ENCODE measurements around the gene PTTG2.

The PTTG2 gene

DNA sequence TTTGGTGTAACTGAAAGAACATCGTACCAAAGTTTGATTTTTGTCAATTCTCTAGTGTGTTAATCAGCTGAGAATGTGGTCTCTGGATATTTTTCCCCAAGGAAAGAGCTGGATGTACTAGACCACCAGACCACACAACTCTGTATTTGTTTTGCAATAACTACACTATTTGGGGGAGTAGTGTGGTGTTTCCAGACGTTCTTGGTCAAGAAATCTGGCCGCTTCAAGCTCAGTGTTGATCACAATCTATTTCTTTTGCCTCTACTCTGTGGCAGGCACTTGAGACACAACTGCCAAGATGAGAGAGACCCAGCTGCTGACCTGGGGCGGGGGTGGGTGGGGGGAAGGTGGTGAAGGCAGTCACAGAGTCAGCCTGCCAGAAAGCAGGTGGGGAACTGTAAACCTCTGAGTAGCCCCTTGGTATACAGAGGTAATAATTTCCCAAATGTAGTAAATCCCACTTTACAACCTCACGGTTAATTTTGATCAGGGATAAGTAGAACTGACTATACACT is 30.6 kb downstream of the PTTG2 start:
- H3K4me1 Mint-ChIP-seq (ENCODE audit: low read depth) = peaks cover 28% of the 10 kb centered on the region
- H3K27me3 Mint-ChIP-seq = no peaks in the 10 kb centered on the region
- no peak overlapping the region for H3K4me3 Mint-ChIP-seq
- no peak overlapping the region for H3K27ac Mint-ChIP-seq
- no peaks in the 10 kb centered on the region for H3K9me3 Mint-ChIP-seq (ENCODE audit: low read depth)
- H3K36me3 Mint-ChIP-seq = peaks cover 9% of the 10 kb centered on the region

DNA sequence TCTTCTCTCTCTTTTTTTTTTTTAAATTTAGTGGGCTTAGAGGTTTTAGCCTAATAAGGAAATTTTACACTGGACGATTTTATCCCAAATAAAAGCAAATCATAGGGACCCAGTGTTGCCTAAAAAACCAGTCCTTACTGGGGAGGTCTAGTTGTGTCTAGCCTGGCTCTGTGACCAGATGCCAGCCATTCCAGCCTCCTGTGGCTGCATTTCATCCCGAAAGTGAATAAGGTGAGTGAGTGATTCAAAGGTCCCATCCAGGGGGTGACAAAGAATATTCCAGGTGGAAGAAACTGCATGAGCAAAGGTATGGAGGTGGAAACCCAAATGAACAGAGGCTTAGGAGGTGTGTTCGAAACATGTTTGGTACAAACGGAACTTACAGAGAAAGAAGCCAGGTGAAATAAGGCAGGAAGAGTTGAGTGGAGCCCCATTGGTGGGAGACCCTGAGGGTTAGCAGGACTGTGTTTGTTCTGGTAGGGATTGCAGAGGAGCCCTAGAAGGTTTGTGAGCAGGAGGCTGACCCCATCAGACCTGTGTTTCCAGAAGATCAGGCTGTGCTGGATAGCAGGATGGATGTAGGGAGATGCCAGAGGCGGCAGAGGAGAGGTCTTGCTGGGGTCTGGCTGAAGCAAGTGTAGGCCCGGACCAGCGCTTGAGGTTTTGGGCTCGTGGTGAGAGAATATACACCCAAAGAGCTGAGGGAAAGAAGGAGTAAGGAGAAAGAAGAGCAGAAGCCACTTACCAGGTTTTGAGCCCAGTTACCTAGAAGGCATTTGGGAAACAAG is 31.6 kb downstream of the PTTG2 start:
- H3K36me3 Mint-ChIP-seq = peaks cover 9% of the 10 kb centered on the region
- H3K4me1 Mint-ChIP-seq (ENCODE audit: low read depth) = peaks cover 33% of the 10 kb centered on the region
- no peaks in the 10 kb centered on the region for H3K27me3 Mint-ChIP-seq
- no peaks in the 10 kb centered on the region for H3K9me3 Mint-ChIP-seq (ENCODE audit: low read depth)
- H3K27ac Mint-ChIP-seq = no peak overlapping the region
- no peak overlapping the region for H3K4me3 Mint-ChIP-seq

DNA sequence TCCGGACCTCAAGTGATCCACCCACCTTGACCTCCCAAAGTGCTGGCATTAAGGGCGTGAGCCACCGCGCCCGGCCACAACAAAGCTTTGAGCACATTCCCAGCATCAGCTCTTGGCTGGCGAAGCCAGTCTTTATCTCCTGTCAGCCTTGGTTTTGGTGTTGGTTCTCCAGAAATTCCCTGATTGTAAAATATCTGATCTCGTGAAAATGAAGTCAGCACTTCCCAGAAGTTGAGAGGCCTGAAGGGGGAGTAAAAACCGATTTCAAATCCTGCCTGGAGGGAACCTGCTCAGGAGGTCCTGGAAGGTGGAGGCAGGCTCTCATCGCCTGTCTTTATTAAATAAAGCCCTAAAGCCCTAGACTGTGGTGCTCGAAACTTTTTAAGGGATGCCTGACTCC is 33.6 kb downstream of the PTTG2 start:
- Mint-ChIP-seq H3K36me3 (peaks cover 5% of the 10 kb centered on the region), H3K4me1 (ENCODE audit: low read depth) (peaks cover 46% of the 10 kb centered on the region), H3K27ac (no peak overlapping the region), H3K9me3 (ENCODE audit: low read depth) (no peaks in the 10 kb centered on the region), H3K4me3 (no peak overlapping the region), H3K27me3 (no peaks in the 10 kb centered on the region)

DNA sequence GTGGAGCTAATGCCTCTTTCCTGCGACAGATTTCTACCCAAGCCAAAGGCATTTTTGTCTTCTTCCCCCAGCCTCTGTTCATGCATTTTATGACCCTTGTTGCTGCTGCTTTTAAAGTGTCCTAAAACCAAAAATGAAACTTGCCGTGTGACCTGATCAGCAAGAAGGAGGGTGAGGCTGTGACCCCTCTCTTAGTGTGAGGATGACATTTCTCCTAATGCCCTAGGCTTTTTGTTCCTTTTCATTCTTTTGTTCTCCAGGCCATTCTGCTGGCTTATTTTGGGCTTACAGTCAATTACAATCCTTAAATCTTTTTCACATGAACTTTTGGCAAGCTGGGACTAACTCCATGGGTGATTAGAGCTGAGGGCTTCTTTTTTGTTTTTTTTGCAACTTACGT is 34.4 kb downstream of the PTTG2 start:
- Mint-ChIP-seq H3K36me3 (peaks cover 5% of the 10 kb centered on the region), H3K27me3 (no peaks in the 10 kb centered on the region), H3K4me3 (no peak overlapping the region), H3K4me1 (ENCODE audit: low read depth) (peaks cover 53% of the 10 kb centered on the region), H3K9me3 (ENCODE audit: low read depth) (no peaks in the 10 kb centered on the region), H3K27ac (no peak overlapping the region)

DNA sequence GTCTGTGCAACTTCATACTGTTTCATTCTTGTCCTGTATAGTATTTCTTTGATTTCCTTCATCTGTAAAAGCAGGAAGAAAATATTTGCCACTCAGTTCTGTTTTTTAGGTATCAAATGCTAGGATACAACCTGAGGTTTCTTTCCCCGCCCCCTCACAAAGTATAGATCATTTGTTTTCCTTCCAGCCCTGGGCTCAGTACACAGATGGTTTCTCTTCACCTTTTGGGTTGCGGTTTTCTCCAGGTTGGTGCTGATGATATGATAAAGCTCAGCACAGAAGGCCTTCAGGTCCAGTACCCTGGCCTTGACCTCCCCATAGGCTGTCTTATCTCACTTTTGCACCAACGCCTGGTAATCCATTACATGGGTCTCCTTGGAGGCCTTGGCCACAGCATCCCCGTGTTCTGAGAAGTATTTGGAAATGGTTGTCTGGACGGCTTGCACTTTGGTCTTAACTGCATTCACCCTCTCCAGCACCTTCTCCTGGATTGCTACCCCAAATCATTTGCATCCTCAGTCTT is 35.2 kb downstream of the PTTG2 start:
- no peaks in the 10 kb centered on the region for H3K27me3 Mint-ChIP-seq
- H3K4me1 Mint-ChIP-seq (ENCODE audit: low read depth) = peaks cover 58% of the 10 kb centered on the region
- no peak overlapping the region for H3K4me3 Mint-ChIP-seq
- H3K36me3 Mint-ChIP-seq = peaks cover 5% of the 10 kb centered on the region
- H3K27ac Mint-ChIP-seq = no peak overlapping the region
- H3K9me3 Mint-ChIP-seq (ENCODE audit: low read depth) = no peaks in the 10 kb centered on the region

DNA sequence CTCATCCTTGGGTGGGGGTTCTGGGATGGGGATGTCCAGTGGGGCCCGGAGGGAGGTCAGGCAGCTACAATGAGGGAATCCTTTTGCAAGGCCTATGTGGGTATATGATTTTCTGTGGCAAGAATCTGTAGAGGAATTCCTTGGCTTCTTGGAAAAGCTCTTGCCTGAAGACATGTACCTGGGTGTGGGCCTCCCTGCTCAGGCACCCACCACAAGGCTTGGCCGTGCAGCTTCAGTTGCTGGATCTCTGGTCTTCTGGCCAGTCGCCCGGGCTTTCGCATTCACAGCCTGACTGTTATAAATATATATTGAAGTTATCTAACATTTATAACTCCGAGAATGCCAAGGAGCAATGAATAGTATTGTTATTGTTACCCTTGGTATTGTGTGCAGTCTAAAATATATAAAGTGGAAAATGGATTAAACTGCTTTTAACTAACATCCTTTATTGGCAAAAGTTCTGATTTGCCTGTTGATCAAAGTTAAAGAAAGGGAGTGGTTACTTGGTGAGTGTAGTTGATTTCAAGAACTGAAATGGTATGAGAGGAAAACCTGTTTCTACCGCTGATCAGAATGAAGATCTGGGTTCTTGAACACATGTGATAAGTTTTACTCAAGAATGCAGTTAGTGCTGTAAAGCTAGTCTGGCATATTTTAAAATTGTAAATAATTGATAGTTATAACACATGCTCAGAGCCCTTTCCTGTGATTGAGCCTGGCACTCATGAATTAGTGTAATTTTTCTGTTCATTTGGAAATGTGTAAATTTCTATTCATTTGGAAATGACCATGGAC is 36.0 kb downstream of the PTTG2 start:
- no peak overlapping the region for H3K27ac Mint-ChIP-seq
- no peak overlapping the region for H3K4me3 Mint-ChIP-seq
- no peaks in the 10 kb centered on the region for H3K9me3 Mint-ChIP-seq (ENCODE audit: low read depth)
- no peaks in the 10 kb centered on the region for H3K27me3 Mint-ChIP-seq
- peaks cover 5% of the 10 kb centered on the region for H3K36me3 Mint-ChIP-seq
- peaks cover 61% of the 10 kb centered on the region for H3K4me1 Mint-ChIP-seq (ENCODE audit: low read depth)

DNA sequence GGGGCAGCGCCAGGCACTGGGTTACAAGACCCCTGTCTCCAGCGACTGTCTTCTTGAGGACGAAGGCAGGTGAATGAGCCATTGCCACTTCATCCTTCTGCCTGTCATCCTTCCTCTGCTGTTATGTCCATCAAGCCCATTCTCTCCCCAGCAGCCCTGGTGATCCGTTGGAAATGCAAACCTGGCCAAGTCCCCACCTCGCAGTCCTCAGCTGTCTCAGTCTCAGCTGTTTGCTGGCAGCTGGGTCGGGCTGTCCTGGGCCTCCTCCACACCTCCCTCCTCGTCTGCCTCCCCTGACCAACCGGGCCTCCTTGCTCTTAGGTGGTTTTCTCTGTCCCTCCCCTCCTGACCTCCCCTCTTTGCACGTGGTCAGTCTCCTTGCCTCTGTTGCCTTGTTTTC is 38.0 kb downstream of the PTTG2 start:
- Mint-ChIP-seq H3K27me3 (no peaks in the 10 kb centered on the region), H3K9me3 (ENCODE audit: low read depth) (no peaks in the 10 kb centered on the region), H3K36me3 (no peaks in the 10 kb centered on the region), H3K4me3 (no peak overlapping the region), H3K4me1 (ENCODE audit: low read depth) (peaks cover 68% of the 10 kb centered on the region), H3K27ac (no peak overlapping the region)

DNA sequence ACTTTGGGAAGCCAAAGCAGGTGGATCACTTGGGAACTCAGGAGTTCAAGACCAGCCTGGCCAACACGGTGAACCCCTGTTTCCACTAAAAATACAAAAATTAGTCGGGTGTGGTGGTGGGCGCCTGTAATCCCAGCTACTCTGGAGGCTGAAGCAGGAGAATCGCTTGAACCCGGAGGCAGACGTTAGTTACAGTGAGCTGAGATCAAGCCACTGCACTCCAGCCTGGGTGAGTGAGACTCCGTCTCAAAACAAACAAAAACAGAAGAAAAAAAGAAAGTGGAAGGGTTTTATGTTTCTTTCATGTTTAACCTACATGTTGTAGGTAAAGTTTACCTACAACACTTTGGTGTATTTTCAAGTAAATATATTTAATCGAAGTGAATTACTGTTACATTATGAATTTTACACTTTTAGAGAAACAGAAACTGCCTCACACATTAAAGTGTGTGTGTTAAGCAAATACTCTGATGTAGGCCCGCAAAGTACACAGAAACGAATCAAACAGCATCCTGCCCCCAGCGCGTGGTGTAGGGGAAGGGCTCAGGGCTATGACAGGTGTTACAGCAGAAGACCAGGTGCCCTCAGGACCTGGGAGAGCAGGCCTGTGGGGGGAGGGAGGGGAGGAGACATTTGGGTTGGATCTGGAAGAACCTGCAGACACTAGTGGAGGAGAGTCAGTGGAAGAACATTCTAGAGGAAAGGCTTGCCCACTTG is 39.0 kb downstream of the PTTG2 start:
- H3K4me3 Mint-ChIP-seq = peak overlapping the region; percentile 51
- H3K36me3 Mint-ChIP-seq = no peaks in the 10 kb centered on the region
- H3K27ac Mint-ChIP-seq = peak overlapping the region; percentile 46
- no peaks in the 10 kb centered on the region for H3K27me3 Mint-ChIP-seq
- peaks cover 70% of the 10 kb centered on the region for H3K4me1 Mint-ChIP-seq (ENCODE audit: low read depth)
- H3K9me3 Mint-ChIP-seq (ENCODE audit: low read depth) = no peaks in the 10 kb centered on the region

DNA sequence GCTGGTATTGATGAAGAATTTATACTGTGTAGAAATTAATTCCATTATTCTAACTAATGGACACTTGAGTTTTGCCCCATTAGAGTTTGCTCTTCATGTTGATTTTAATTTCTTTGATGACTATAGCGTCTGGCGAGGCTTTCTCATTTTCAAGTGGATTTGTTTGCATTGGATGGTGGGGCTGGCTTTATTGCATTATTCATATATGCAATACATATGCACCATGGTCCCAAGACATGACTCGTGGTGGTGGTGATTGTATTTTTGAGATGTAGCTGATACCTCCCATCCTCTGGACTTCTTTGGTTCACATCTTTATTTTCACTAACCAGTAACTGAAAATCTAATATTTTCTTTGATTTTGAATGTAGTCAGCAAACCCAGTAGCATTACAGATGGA is 39.8 kb downstream of the PTTG2 start:
- Mint-ChIP-seq H3K27ac (no peak overlapping the region), H3K27me3 (no peaks in the 10 kb centered on the region), H3K36me3 (no peaks in the 10 kb centered on the region), H3K4me1 (ENCODE audit: low read depth) (peaks cover 69% of the 10 kb centered on the region), H3K9me3 (ENCODE audit: low read depth) (no peaks in the 10 kb centered on the region), H3K4me3 (no peak overlapping the region)

DNA sequence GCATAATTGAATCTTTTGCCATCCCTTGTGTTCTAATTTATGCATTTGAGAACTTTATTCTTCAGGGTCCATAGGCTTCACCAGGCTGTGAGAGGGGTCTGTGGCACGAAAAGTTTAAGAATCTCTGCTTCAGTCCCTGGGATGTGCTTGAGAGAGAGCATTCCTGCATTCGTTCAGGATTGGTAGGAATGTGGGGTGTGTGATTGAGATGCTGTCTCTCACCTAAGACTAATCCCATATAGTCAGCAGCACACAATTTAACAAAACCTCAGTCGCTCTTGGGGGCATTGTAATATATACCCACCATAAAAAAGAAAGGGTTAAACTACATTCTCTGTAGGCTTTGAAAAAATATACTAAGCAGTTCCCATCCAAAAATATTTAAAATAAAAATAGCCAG is 41.7 kb downstream of the PTTG2 start:
- Mint-ChIP-seq H3K4me3 (no peak overlapping the region), H3K36me3 (peaks cover 4% of the 10 kb centered on the region), H3K4me1 (ENCODE audit: low read depth) (peaks cover 66% of the 10 kb centered on the region), H3K27ac (no peak overlapping the region), H3K9me3 (ENCODE audit: low read depth) (no peaks in the 10 kb centered on the region), H3K27me3 (no peaks in the 10 kb centered on the region)

DNA sequence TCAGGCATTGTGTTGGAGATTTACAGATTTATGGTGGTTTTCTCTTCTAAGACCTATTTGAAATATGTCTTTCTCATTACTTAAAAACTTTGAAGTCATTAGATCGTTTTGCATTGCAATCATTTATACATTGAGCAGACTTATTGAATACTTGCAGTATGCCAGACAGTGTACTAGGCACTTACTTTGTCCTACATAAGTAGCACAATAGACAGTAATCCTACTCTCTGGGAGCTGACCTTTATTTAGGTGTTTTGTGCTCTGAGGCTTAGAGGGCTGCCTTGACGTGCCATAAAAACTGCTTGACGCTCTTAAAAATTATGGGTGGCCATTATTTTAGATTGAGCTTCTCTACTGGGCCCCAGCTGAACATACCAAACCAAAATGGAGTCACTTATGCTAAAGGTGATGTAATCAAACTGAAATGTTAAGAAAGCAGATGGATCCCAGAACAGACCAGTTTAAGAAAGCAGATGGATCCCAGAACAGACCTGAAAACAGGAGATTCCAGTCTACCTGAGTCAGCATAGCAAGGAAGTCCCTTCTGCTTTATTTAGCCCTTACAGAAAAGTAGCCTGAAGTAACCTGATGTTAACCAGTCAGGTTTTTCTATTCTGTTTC is 42.4 kb downstream of the PTTG2 start:
- H3K27ac Mint-ChIP-seq = no peak overlapping the region
- H3K4me3 Mint-ChIP-seq = no peak overlapping the region
- peaks cover 5% of the 10 kb centered on the region for H3K36me3 Mint-ChIP-seq
- H3K4me1 Mint-ChIP-seq (ENCODE audit: low read depth) = peaks cover 64% of the 10 kb centered on the region
- no peaks in the 10 kb centered on the region for H3K9me3 Mint-ChIP-seq (ENCODE audit: low read depth)
- H3K27me3 Mint-ChIP-seq = no peaks in the 10 kb centered on the region

DNA sequence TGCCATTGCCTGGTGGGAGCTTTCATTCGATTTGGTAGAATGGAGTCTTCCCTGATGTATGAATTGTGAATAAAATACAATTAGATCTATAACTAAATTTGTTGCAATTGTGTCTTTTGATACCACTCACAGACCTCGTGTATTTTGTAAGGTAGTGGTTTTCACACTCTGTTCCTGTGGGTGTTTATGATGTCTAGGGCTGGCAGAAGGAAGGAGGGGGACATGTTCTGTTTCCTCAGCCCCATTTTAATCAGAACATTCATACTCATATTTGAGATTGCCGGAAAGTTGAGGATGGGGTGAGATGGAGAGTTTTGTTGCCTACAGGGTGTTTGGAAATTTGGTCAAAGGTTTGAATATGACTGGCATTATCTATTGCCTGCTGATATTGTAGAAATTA is 42.9 kb downstream of the PTTG2 start:
- Mint-ChIP-seq H3K27me3 (no peaks in the 10 kb centered on the region), H3K4me3 (no peak overlapping the region), H3K9me3 (ENCODE audit: low read depth) (no peaks in the 10 kb centered on the region), H3K4me1 (ENCODE audit: low read depth) (peaks cover 63% of the 10 kb centered on the region), H3K36me3 (peaks cover 6% of the 10 kb centered on the region), H3K27ac (no peak overlapping the region)

DNA sequence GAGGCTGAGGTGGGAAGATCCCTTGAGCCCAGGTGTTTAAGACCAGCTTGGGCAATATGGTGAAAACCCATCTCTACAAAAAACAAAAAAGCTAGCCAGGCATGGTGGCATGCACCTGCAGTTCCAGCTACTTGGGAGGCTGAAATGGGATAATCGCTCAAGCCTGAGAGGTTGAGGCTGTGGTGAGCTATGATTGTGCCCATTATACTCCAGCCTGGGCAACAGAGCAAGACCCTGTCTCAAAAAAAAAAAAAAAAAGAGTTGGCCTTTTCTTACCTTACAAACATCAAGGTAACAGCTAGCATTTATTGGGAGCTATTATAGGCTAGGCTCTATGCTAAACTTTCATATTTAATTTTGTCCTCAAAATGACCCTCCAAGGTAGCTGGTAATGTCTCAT is 43.4 kb downstream of the PTTG2 start:
- Mint-ChIP-seq H3K27ac (no peak overlapping the region), H3K9me3 (ENCODE audit: low read depth) (no peaks in the 10 kb centered on the region), H3K36me3 (peaks cover 6% of the 10 kb centered on the region), H3K27me3 (no peaks in the 10 kb centered on the region), H3K4me1 (ENCODE audit: low read depth) (peaks cover 60% of the 10 kb centered on the region), H3K4me3 (no peak overlapping the region)

DNA sequence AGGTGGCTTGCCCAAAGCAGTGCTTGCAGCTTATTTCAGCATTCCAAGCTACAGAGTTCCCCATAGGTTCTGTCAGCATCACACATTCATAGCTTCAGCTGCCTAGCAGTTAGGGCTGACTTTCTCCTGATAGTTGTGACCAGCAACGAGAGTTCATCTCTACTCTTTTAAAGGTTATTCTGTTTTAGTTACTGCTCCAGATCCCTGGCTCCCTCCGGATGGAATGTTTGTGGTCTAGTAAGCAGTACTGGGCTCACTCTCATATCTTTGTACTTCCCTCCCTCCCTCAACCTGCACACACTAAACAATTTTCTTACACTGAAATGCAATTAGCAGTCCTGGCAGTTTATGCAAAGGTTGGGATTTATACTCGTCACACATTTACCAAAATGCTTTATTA is 43.9 kb downstream of the PTTG2 start:
- Mint-ChIP-seq H3K36me3 (peaks cover 6% of the 10 kb centered on the region), H3K4me3 (no peak overlapping the region), H3K4me1 (ENCODE audit: low read depth) (peaks cover 56% of the 10 kb centered on the region), H3K27me3 (no peaks in the 10 kb centered on the region), H3K9me3 (ENCODE audit: low read depth) (no peaks in the 10 kb centered on the region), H3K27ac (no peak overlapping the region)

Measured in activated naive CD8-positive, alpha-beta T cell (primary cell).